ENCODE measurements around the gene CAPN5.

DNA sequence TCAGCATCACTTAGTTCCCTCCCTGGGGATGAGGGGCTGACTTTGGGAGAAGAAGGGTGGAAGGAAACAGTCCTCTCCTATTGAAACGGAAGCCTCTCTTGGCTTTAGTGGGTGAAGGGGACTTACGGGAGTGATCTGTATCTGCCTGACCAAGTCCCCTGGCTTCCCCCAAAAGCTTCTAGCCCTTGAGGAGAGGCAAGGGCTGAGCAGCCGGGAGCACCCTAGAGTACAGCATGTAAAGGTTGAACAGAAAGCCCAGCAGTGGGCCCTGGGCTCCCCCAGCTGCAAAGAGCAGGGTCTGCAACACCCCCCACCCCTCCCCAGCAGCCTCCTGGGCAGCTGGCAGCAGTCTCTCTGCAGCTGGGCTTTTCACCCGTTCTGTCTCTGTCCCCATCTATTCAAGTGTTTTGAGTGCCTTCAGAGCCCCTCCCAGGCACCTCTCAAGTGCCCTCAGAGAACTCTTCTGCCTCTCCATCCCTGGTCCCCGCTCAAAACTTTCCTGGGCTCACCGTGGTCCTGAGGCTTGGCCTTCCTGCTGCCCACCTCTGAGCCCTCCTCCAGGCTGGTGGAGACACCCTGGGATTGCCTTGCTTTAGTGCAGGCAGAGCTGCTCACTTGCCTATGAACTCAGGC, 2.7 kb downstream of the CAPN5 start:
- TF ChIP-seq EZH2 (IDR thresholded peaks at IDR 0.05; ENCODE audit: insufficient read depth, poor library complexity, severe bottlenecking) (no peak), EZH2phosphoT487 (IDR thresholded peaks at IDR 0.05; ENCODE audit: insufficient read depth, low read depth) (no peak)
